Measurements from ENCODE around the gene AS3MT.
"Not testable (repeated sequence)": the region's sequence is repeated elsewhere in the genome, so short reads cannot be mapped to it uniquely, and the experiment has no call there.

Gene AS3MT

GRCh38 chr10:102837230-102837721 is 32.0 kb upstream of the AS3MT start, which contains the start of gene CYP17A1 (continued):
- no peak for TF ChIP-seq ZSCAN18 (tag by site-specific recombination; IDR thresholded peaks at IDR 0.05)

- POLR2A ChIA-PET = interaction anchor here (1.0 to 1.3 kb wide), 2 partner anchors 34 to 80 kb away, joined by 3 read pairs; partner anchors contain the start of gene CNNM2
- TF ChIP-seq ZNF133 (tag by site-specific recombination; IDR thresholded peaks at IDR 0.05) = peak; percentile 86
- peak; percentile 68 for TF ChIP-seq SETDB1 (IDR thresholded peaks at IDR 0.05; ENCODE audit: insufficient read length, low read length)
- H3K27ac ChIP-seq (ENCODE audit: extremely low read depth, low read depth, low read length); H3K4me1 ChIP-seq (ENCODE audit: control insufficient read depth, insufficient read depth, low read length); H3K4me3 ChIP-seq (ENCODE audit: low read depth, low read length); H3K9me3 ChIP-seq (ENCODE audit: control insufficient read depth, insufficient read depth, low read depth, low read length); H3K36me3 ChIP-seq (ENCODE audit: control insufficient read depth in 2 of 2, insufficient read depth in 1 of 2, low read length in 2 of 2): not testable (repeated sequence)
- CTCF ChIA-PET = interaction anchor here (0.7 to 6.2 kb wide), 4 partner anchors 63 to 490 kb away, joined by 3 to 112 read pairs (median 16); no protein-coding TSS in a partner anchor
These were observed 30.9 kb upstream of the AS3MT start for GRCh38 chr10:102838276-102838927.

- H3K4me1 ChIP-seq (ENCODE audit: control insufficient read depth, insufficient read depth, low read length) = peaks cover 5% of the 10 kb centered on the region; the same call in 1 of the 2 replicates
- CTCF ChIA-PET = interaction anchor here (0.7 to 1.1 kb wide), 3 partner anchors 59 to 667 kb away, joined by 3 to 6 read pairs (median 3); no protein-coding TSS in a partner anchor
- H3K27ac ChIP-seq (ENCODE audit: extremely low read depth, low read depth, low read length) = no peak overlapping the region
- H3K9me3 ChIP-seq (ENCODE audit: control insufficient read depth, insufficient read depth, low read depth, low read length) = no peaks in the 10 kb centered on the region
- POLR2A ChIA-PET = no interaction called here
- no peaks in the 10 kb centered on the region for H3K36me3 ChIP-seq (ENCODE audit: control insufficient read depth in 2 of 2, insufficient read depth in 1 of 2, low read length in 2 of 2)
- no peak overlapping the region for H3K4me3 ChIP-seq (ENCODE audit: low read depth, low read length)
- TF ChIP-seq ZNF114 (tag by site-specific recombination; IDR thresholded peaks at IDR 0.05) = no peak
- no peak for TF ChIP-seq ZNF560 (tag by site-specific recombination; IDR thresholded peaks at IDR 0.05; ENCODE audit: borderline replicate concordance)
- no peak for TF ChIP-seq ZNF10 (tag by site-specific recombination; IDR thresholded peaks at IDR 0.05)
- TF ChIP-seq KLF16 (tag by site-specific recombination; IDR thresholded peaks at IDR 0.05) = no peak
- TF ChIP-seq, protein P1, sequence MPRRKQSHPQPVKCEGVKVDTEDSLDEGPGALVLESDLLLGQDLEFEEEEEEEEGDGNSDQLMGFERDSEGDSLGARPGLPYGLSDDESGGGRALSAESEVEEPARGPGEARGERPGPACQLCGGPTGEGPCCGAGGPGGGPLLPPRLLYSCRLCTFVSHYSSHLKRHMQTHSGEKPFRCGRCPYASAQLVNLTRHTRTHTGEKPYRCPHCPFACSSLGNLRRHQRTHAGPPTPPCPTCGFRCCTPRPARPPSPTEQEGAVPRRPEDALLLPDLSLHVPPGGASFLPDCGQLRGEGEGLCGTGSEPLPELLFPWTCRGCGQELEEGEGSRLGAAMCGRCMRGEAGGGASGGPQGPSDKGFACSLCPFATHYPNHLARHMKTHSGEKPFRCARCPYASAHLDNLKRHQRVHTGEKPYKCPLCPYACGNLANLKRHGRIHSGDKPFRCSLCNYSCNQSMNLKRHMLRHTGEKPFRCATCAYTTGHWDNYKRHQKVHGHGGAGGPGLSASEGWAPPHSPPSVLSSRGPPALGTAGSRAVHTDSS (tag by site-specific recombination; IDR thresholded peaks at IDR 0.05) = no peak
- no peak for TF ChIP-seq BCL11A (tag by site-specific recombination; IDR thresholded peaks at IDR 0.05; ENCODE audit: low read depth)
- no peak for TF ChIP-seq EGR2 (tag by site-specific recombination; IDR thresholded peaks at IDR 0.05; ENCODE audit: low read depth)
- no peak for TF ChIP-seq ZBTB21 (tag by site-specific recombination; IDR thresholded peaks at IDR 0.05)
- TF ChIP-seq IKZF3 (tag by site-specific recombination; IDR thresholded peaks at IDR 0.05) = no peak
- no peak for TF ChIP-seq ZNF561 (tag by site-specific recombination; IDR thresholded peaks at IDR 0.05; ENCODE audit: borderline replicate concordance)
- TF ChIP-seq, protein P2, sequence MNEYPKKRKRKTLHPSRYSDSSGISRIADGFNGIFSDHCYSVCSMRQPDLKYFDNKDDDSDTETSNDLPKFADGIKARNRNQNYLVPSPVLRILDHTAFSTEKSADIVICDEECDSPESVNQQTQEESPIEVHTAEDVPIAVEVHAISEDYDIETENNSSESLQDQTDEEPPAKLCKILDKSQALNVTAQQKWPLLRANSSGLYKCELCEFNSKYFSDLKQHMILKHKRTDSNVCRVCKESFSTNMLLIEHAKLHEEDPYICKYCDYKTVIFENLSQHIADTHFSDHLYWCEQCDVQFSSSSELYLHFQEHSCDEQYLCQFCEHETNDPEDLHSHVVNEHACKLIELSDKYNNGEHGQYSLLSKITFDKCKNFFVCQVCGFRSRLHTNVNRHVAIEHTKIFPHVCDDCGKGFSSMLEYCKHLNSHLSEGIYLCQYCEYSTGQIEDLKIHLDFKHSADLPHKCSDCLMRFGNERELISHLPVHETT (tag by site-specific recombination; IDR thresholded peaks at IDR 0.05) = no peak
- TF ChIP-seq ZFP69B (tag by site-specific recombination; IDR thresholded peaks at IDR 0.05) = no peak
- no peak for TF ChIP-seq ZNF624 (tag by site-specific recombination; IDR thresholded peaks at IDR 0.05)
- TF ChIP-seq ZNF776 (tag by site-specific recombination; IDR thresholded peaks at IDR 0.05; ENCODE audit: borderline replicate concordance) = no peak
- TF ChIP-seq ZNF518A (tag by site-specific recombination; conservative IDR thresholded peaks at IDR 0.05; ENCODE audit: low read depth) = no peak
- no peak for TF ChIP-seq KLF10 (tag by site-specific recombination; IDR thresholded peaks at IDR 0.05)
- TF ChIP-seq ZNF692 (tag by site-specific recombination; IDR thresholded peaks at IDR 0.05) = no peak
- TF ChIP-seq ZNF391 (tag by site-specific recombination; IDR thresholded peaks at IDR 0.05; ENCODE audit: borderline replicate concordance, low read depth) = no peak
These were observed 27.4 kb upstream of the AS3MT start for GRCh38 chr10:102841827-102842345.
